ENCODE results near the gene LRRC56. TPM values are rescaled to one million over a fixed set of nuclear protein-coding genes. Genes with fewer than 3 reads are reported as not detected.
"Not testable (repeated sequence)": the region's sequence is repeated elsewhere in the genome, so short reads cannot be mapped to it uniquely, and the experiment has no call there.

LRRC56 gene
- total and polyA plus RNA-seq, 2 experiments from 2014 or later: 2.5 to 4.5 TPM

- Histone ChIP-seq H3K27me3 (no peaks in the 10 kb centered on the region), H3K4me1 (ENCODE audit: low read depth) (no peaks in the 10 kb centered on the region), H3K27ac (no peak overlapping the region), H3K4me3 (no peak overlapping the region), H3K36me3 (no peaks in the 10 kb centered on the region), H3K9me3 (ENCODE audit: low read depth) (no peaks in the 10 kb centered on the region)
- no peak for DNase-seq (ENCODE audit: low read depth in 1 of 2, low spot score in 1 of 2)
- TF ChIP-seq CTCF (IDR thresholded peaks at IDR 0.05; ENCODE audit: low read depth, low read length): no peak
These were observed 22.2 kb upstream of the LRRC56 start for GRCh38 chr11:515131-515530.

- Histone ChIP-seq H3K4me1 (ENCODE audit: low read depth) (no peaks in the 10 kb centered on the region), H3K36me3 (no peaks in the 10 kb centered on the region), H3K27me3 (no peaks in the 10 kb centered on the region), H3K4me3 (no peak overlapping the region), H3K27ac (no peak overlapping the region), H3K9me3 (ENCODE audit: low read depth) (no peaks in the 10 kb centered on the region)
- TF ChIP-seq CTCF (IDR thresholded peaks at IDR 0.05; ENCODE audit: low read depth, low read length): no peak
- DNase-seq (ENCODE audit: low read depth in 1 of 2, low spot score in 1 of 2): no peak
These were observed 20.9 kb upstream of the LRRC56 start for GRCh38 chr11:516400-516799.

GRCh38 chr11:516918-517685 lies 20.2 kb upstream of the LRRC56 start:
- not testable (repeated sequence) for H3K9me3 ChIP-seq (ENCODE audit: low read depth); DNase-seq (ENCODE audit: low read depth in 1 of 2, low spot score in 1 of 2); H3K4me1 ChIP-seq (ENCODE audit: low read depth); H3K4me3 ChIP-seq; H3K27me3 ChIP-seq; H3K36me3 ChIP-seq; H3K27ac ChIP-seq

GRCh38 chr11:518463-519202 lies 18.7 kb upstream of the LRRC56 start:
- H3K9me3 ChIP-seq (ENCODE audit: low read depth): no peaks in the 10 kb centered on the region
- H3K4me1 ChIP-seq (ENCODE audit: low read depth): no peaks in the 10 kb centered on the region
- peak; percentile 79 to 96 for DNase-seq (ENCODE audit: low read depth in 1 of 2, low spot score in 1 of 2)
- no peak overlapping the region for H3K4me3 ChIP-seq
- H3K27ac ChIP-seq: no peak overlapping the region
- H3K27me3 ChIP-seq: no peaks in the 10 kb centered on the region
- no peaks in the 10 kb centered on the region for H3K36me3 ChIP-seq
- TF ChIP-seq CTCF (IDR thresholded peaks at IDR 0.05; ENCODE audit: low read depth, low read length): peak; percentile 88

GRCh38 chr11:520428-521176 lies 16.7 kb upstream of the LRRC56 start:
- H3K36me3 ChIP-seq: no peaks in the 10 kb centered on the region
- no peak for DNase-seq (ENCODE audit: low read depth in 1 of 2, low spot score in 1 of 2)
- H3K27me3 ChIP-seq: no peaks in the 10 kb centered on the region
- H3K4me1 ChIP-seq (ENCODE audit: low read depth): no peaks in the 10 kb centered on the region
- H3K27ac ChIP-seq: no peak overlapping the region
- H3K4me3 ChIP-seq: no peak overlapping the region
- TF ChIP-seq CTCF (IDR thresholded peaks at IDR 0.05; ENCODE audit: low read depth, low read length): peak; percentile 29
- no peaks in the 10 kb centered on the region for H3K9me3 ChIP-seq (ENCODE audit: low read depth)

Measured in cardiac muscle cell (in vitro differentiated cells and primary cell).